HL-60/S4 treated with retinoic acid at 250 ng/mL for 4 days and 3 days (cell line): ENCODE data around the gene KIF19.

Source experiments
- in situ Hi-C: fragments of 300-500 bp; cut with MboI; formaldehyde crosslinking; loops from 2 replicates; pipeline ENCODE4 v1.7.0; 2022; ENCODE audit warnings: low sequenced_read_pairs

Gene KIF19

DNA sequence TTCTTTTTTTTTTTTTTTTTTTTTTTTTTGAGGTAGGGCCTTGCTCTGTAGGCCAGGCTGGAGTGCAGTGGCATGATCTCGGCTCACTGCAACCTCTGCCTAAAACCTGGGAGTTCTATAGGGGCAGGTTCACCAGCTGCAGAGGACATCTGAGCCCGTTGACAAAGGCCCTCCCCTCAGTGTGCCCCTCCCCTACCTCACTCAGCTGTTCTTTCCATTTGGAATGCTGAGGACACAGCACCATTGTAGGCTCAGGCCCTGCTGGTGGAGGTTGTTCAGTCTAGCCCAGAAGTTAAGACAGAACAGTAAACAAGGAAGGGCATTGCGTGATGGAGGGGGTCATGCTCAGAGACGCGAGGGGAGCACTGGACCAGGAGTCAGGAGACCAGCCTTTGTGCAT is 21.8 kb upstream of the KIF19 start:
- in situ Hi-C loops, result no loop called here

DNA sequence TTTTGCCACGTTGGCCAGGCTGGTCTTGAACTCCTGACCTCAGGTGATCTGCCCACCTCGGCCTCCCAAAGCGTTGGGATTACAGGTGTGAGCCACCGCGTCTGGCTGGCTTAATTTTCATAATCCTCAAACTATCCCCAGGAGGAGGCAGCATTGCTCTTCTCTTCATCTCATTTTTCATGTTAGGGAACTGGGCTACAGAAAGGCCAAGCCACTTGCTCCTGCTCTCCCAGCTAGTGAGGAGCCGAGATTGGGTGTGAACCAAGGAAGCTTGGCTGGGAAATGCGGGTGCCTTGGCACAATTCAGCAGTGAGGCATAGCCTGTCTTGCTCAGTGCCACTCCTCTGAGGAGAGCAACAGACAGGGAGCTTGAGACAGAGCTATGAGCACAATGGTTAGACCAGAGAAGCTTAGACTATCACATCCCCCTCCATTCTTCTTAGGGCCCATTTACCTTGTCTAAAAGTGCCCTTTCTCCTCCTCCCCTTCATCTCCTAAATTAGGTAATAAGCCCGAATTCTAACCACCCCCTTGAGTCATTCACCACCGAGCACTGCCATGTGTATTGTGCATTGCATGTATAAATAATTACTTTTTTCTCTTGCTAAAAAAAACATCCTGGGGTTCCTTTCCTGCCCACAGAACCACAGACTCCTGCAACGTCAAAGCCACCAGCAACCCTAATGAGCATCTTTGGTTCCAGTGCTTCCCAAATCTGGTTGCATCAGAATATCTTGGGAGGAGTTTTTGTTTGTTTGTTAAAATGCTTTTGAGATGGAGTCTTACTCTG is 20.0 kb upstream of the KIF19 start:
- in situ Hi-C loops, result no loop called here

DNA sequence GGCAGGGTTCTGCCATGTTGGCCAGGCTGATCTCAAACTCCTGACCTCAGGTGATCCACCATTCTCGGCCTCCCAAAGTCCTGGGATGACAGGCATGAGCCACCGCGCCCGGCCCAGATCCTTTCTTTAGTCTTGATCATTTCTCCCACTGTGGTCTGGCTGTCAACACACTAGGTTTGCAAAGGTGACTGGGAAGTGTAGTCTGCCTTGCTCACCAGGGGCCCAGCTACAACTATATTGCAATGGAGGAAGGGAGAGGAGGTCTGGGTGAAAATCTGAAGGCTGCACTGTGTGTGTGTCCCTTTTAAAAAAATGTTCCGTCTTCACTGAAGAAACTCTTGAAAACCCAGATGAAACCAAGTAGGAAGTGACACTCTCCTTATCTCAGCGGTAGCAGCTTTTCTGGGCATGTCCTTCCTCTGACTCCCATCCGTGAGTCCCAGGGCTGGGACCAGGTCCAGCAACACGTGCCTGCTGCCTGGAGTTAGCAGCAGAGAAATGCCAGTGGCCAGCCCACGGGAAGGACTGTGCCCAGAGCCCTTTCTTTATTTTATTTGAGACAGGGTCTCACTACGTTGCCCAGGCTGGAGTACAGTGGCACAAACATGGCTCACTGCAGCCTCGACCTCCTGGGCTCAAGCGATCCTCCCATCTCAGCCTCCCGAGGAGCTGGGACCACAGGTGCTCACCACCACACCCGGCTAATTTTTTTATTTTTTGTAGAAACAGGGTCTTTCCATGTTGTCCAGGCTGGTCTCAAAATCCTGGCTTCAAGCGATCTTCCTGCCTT is 17.8 kb upstream of the KIF19 start:
- in situ Hi-C loops, result no loop called here

DNA sequence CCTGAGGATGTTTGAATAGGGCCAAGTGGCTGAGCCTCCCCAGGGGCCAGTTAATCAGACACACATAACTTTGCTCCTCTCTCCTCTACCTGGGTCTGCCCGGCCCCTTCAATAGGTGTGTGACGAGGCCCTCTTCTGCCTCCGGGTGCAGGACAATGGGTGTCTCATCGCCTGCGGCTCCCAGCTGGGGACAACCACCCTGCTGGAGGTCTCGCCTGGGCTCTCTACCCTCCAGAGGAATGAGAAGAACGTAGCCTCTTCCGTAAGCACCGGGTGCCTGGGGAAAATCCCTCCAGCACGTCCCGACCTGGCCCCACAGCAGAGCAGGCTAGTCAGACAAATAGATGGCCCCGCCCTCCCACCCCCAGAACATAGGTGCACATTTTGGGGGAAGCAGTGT is 16.1 kb upstream of the KIF19 start:
- in situ Hi-C loops, result no loop called here

DNA sequence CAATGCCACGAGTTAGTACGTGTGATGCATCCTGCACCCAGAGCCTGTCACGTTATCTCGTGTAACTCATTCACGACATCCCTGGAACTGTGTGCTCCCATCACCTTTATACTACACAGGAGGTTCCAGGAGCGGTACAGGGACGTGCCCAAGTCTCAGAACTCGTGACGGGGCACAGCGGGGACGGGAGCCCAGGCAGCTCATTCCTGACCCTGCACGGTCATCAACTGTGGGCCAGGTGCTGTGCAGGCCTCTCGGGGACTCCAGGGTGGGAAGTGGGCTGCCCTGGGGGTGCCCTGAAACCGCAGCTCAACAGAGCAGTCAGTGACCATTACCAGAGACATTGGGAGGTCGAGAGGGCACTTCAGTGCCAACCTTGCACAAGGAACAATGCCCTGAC is 11.1 kb upstream of the KIF19 start:
- in situ Hi-C loops, result no loop called here

GRCh38 chr17:74316220-74316619 is 9.8 kb upstream of the KIF19 start:
- in situ Hi-C loops, result no loop called here

GRCh38 chr17:74317071-74317470 is 9.0 kb upstream of the KIF19 start:
- in situ Hi-C loops, result no loop called here

DNA sequence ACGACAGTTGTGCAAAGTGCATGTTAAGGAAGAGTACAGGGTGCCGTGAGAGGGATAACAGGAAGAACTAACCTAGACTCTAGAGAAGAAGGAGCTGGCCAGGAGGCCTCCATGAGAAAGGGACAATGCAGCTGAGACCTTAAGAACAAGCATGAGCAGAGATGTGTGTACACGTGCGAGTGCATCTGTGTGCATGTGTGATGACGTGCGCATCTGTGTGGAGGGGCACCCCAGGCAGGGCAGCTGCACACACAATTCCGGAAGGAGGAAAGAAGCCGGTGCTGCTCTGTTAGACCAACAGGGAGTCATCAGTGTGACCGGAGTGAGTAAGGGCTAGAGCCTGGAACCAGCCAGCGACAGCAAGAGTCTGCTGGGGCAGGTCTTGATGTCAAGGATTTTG is 7.6 kb upstream of the KIF19 start:
- in situ Hi-C loops, result no loop called here

DNA sequence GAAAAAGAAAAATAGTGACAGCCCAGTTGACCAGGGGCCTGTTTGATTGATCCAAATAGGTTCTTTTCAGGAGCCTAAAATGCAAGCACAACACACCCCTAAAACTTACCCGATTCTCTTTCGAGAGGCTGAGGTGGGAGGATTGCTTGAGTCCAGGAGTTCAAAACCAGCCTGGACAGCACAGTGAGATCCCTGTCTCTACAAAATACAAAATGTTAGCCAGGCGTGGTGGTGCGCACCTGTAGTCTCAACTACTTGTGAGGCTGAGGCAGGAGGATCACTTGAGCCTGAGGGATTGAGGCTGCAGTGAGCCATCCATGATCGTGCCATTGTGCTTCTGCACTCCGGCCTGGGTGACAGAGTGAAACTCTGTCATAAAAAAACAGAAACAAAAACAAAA is 1.5 kb upstream of the KIF19 start:
- in situ Hi-C loops, result no loop called here

GRCh38 chr17:74325376-74325742 is 667 bp upstream of the KIF19 start:
- in situ Hi-C loops, result no loop called here

- in situ Hi-C loops, result no loop called here
These were observed 480 bp downstream of the KIF19 start for GRCh38 chr17:74326506-74326905.

GRCh38 chr17:74328487-74328886 is 2.5 kb downstream of the KIF19 start:
- in situ Hi-C loops, result no loop called here

- in situ Hi-C loops, result no loop called here
These were observed 3.4 kb downstream of the KIF19 start for GRCh38 chr17:74329378-74329777.

DNA sequence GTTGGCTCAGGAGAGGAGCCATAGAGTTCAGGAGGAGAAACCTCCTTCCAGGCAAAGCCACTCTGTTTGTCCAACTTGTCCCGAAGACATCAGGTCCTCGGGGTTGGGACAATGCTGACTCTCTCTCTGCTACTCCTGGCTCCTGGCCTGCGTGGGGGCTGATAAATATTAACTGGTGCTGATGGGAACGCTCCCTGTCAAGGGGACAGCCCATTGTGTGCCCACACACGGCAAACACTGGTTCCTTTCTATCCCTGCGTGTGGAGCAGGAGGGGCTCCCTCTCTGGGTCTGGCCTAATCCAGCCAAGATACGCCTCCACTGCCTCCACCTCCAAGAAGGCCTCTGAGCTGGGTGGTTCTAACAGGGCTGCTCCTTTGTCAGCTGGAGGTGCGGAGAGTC is 4.4 kb downstream of the KIF19 start:
- in situ Hi-C loops, result no loop called here

DNA sequence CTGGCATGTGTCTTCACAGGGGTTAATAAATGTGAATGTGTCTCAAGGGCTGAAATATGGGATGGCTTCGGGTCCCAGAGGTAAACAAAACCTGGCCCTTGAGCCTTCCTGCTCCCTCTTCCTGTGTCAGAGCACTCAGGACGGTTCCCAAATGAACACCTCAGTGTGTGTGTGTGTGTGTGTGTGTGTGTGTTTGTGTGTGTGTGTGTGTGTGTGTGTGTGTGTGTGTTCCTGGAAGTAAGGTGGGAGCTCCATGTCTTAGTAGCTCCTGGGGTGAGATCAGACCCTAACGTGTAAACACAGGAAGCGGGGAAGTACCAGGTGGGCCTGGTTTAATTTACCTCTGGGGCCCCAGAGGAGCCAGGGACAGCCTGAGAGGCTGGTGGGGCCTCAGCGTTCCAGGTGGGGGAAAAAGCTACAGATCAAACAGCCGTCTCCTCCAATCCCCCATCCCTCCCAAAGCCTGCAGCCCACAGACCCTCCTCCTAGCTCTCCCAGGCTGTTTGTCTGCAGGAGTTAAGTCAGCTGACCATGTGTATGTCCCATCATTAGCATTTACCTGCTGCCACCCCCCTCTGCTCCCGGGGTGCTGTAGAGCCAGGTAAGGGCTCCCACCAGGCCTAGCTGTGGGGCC is 6.1 kb downstream of the KIF19 start:
- in situ Hi-C loops, result no loop called here

GRCh38 chr17:74332763-74333283 is 6.8 kb downstream of the KIF19 start:
- in situ Hi-C loops, result no loop called here

GRCh38 chr17:74334393-74335039 is 8.5 kb downstream of the KIF19 start:
- in situ Hi-C loops, result no loop called here

GRCh38 chr17:74335529-74336062 is 9.6 kb downstream of the KIF19 start:
- in situ Hi-C loops, result no loop called here

DNA sequence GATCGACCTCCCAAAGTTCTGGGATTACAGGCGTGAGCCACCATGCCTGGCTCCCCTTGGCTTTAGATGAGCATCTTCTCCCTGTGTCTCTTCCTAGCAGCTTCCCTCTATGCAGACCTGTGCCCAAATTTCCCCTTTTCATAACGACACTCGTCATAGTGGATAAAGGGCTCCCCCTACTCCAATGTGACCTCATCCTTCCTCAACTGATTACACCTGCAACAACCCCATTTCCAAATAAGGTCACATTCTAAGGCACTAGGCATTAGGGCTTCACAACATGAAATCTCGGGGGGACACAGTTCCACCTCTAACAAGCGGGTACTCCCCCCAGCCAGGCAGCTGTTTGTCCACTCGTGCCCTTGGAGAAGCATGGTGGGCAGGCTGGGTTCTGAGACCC is 10.3 kb downstream of the KIF19 start:
- in situ Hi-C loops, result no loop called here

DNA sequence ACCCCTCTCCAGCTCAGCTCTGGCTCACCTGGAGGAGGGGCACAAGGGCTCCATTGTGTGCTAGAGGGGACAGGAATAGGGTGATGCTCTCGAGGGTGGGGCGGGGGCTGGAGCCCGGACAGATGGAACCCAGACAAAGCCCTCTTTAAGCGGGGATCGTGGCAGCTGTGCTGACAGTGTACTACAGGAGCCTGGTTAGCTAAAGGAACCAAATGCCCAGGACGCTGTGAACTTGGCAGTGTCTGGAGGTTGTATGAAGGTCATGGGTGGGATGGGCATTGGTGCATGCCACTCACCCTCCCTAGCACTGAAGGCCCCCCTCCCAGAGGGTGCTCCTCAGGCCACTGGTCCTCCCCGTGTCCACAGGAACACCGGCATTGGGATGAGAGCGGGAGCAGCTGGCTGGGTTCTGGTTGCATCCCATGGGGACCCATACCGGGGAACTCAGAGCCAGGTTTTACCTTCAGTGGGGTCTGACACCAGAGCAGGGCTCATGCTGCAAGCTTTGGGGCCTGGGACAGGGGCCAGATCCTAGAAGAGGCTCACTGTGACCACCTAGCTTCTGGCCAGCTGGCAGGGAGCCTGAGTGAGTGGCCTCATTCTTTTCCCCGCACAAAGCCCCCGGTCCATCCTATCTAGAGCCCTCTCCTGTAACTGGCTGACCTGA is 11.9 kb downstream of the KIF19 start:
- in situ Hi-C loops, result no loop called here
